HCEC 1CT (cell line): ENCODE data around the gene CAMKMT.

Source experiments
- DNase-seq: peaks from one replicate; pipeline ENCODE4 v3.0.0-alpha.2; 2017

The CAMKMT gene

DNA sequence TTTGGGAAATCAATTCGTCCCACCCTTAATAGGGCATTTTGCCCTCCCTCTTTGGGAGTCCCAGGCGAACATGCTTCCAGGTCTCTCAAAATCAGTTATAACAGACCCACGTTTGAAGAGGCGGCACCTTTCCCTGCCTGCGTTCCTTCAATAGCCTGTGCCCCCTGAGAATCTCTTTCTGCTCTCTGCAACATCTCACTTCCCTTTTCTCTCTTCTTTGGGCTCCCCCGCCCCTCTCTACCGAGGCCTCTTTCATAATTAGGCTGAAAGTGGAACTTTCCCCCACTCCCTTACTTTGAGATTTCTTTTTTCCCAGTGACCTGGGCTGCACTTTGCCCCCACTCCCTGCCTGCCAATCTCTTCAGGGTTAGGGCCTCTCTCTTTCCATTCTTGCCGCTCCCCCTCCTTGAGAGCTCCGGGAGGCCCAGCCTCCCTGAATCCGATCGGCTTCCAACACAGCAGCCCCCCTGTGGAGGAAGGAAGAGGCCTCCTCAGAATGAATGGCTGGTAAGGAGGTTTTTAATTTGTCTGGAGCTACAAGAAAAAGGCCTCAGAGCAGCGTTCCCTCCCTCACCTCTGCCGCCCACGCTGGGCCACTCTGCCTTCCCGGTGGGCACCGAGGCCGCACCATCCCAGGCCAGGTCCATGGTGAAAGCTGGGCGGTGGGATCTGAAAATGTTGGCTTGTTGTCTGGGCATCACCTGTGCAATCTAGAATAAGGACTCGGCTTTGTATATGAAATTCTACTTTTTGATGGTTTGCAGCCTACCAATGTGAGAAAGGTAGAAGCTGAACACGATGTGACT, 417.1 kb downstream of the CAMKMT start:
- no peak for DNase-seq

- no peak for DNase-seq
These were observed 418.0 kb downstream of the CAMKMT start for GRCh38 chr2:44779793-44780192.

- no peak for DNase-seq
These were observed 418.7 kb downstream of the CAMKMT start for GRCh38 chr2:44780406-44780805.

DNA sequence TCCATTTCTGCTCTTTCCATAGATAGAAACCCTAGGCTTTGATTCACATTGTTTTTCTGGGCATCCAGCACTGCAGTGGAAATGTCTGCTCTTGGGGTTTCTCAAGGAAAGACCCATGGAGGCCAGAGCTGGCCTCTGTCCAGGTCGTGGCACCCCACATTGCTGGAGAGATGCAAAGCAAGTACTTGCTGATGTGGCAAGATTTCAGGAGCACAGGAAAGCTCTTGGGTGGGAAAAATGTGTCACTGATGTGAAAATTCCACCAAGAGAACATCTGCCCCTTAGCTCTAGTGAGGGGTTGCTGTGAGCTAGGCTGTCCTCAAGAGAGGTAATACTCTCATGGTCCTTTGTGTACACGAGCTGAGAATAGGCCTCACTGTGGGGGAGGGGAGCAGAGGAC, 423.7 kb downstream of the CAMKMT start:
- no peak for DNase-seq

DNA sequence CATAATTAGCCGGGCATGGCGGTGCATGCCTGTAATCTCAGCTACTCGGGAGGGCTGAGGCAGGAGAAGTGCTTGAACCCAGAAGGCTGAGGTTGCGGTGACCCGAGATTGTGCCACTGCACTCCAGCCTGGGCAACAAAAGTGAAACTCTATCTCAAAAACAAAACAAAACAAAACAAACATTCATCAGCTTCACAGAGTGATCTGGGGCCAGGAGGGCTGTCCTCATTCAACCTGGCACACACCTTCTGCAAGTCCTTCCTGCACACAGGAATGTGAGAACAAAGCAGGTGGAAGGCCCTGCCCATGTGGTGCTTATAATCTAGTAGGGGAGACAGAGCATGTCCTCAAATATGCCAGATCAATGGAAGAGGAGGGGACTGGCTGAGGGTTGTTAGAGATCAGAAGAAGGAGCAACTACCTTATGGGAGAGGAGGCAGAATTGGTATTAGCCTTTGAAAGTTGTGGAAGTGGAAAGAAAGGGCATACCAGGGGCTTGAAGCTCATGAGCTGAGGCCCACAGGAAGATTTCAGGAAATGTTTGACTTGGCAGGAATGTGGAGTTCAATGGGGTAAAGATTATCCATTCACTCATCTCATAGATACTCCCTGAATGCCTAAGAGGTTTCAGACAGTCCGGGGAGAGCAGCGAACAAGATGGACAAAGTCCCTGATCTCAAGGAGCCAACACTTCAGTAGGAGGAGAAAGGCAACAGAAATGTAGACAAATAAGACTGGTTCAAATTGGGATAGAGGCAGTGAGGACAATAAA, 424.5 kb downstream of the CAMKMT start:
- DNase-seq = no peak

DNA sequence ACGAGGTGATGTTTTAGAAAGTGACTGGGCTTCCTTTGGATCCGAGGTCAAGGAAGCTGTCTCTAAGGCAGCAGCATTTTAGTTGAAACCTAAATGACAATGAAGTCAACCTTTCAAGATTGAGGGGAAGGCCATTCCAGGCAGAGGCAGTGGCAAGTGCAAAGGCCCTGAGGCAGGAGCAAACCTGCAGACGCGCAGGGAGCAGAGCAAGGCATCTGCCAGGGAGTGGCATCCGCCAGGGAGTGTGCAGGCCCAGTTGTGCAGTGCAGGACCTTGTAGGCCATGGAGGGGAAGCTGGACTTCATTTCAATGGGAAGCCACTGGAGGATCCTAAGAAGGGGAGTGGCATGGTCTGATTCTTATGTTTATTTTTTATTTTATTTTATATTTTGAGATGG, 425.1 kb downstream of the CAMKMT start:
- DNase-seq = no peak

- no peak for DNase-seq
These were observed 425.9 kb downstream of the CAMKMT start for GRCh38 chr2:44787663-44788062.

- DNase-seq = no peak
These were observed 427.7 kb downstream of the CAMKMT start for GRCh38 chr2:44789446-44789845.

DNA sequence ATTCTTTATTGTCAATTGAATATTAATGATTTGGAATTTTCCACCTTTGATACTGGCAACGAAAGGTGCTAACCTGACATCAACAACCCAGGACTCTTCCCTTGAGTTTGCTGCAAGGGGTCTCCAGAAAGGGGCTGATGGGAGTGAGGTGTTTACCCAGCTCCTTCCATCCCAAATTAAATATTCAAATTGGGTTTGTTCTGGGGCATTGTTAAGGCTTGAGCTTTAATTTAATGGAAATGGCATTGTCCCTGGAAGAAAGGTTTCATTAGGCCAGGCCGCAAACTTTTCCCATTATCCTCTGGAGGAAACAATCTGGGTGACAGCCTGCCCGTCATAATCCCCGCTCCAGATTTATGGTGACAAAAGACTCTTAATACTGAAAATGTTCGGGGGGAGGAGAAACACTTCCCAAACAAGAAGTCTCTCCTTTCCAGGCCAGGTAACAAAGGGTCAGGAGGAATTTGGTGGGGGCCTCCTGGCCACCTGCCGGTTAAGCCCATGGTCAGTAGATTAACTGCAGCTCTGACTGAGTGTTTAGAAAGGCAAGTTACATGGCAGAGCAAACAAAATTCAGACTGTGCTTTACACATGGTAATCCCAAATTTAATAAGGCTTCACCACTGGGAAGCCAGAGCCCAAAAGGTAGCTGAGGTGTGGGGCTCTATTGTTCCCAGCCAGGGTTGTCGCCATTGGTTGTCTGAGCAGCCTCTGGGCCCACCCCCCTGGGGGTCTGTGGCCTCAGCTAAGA, 428.4 kb downstream of the CAMKMT start:
- DNase-seq = no peak

- no peak for DNase-seq
These were observed 431.6 kb downstream of the CAMKMT start for GRCh38 chr2:44793322-44793870.

DNA sequence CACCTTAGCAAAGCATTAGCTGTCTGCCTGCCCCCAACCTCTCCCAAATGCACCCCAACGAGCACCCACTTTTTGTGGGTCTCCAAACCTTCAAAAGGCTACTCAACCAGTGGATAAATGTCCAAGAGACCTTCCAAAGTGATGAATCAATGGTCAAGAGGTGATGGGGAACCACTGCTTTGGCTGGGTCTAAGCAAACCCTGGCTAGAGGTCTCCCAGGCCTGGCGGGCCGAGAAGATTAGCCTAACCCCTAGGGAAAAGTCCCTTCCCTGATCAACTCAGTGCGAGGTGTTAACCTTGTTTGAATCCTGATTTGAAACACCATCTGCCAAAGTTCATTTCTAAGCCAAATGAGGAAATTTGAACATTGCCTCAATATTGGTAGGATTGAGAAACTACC, 435.0 kb downstream of the CAMKMT start:
- no peak for DNase-seq

GRCh38 chr2:44798139-44798659, 436.5 kb downstream of the CAMKMT start:
- DNase-seq = no peak

- DNase-seq = no peak
These were observed 437.4 kb downstream of the CAMKMT start for GRCh38 chr2:44799105-44799504.

GRCh38 chr2:44799754-44800153, 438.0 kb downstream of the CAMKMT start:
- DNase-seq = no peak

GRCh38 chr2:44801289-44801840, 439.6 kb downstream of the CAMKMT start:
- DNase-seq = no peak

DNA sequence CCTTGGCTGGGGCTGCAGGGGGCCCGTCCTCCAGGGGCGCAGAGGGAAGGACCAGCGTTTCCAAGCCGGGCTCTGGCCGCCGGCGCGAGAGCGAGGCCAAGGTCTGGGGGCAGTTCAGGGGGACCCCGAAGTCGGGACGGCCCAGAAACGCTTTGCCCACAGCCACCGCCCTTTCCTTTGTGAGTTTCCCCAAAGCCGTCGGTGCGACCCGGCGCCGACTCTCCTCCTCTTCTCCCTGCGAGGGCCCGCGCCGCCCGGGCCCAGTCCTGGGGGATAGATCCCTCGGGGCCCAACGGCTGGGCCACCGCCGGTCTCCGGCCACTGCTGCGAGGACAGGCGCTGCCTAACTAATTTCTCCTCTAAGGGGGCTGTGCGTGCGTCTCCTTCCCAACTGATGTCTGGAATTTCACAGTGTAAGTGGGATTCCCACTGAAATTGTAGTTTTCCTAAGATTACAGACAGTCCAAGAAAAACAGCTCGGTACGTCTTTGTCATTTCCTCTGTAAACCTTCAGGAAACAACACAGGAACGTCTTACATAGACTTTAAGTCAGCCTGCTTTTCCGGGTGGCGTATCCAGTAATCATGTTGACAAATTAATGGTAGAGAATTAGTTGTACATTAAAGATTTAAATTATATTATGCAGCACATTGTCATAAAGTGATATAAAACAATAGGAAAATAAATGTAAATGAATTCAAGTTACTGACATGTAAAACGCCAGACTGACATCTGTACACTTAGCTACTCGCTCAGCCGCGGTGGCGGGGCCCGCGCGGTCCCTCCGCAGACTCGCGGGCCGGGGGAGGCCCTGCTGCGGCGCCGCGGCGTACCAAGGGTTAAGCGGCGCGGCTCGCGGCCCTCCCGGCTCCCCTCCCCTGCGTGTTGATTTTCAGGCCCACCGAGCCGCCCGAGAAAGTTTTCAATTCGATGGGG, 440.4 kb downstream of the CAMKMT start:
- no peak for DNase-seq

DNA sequence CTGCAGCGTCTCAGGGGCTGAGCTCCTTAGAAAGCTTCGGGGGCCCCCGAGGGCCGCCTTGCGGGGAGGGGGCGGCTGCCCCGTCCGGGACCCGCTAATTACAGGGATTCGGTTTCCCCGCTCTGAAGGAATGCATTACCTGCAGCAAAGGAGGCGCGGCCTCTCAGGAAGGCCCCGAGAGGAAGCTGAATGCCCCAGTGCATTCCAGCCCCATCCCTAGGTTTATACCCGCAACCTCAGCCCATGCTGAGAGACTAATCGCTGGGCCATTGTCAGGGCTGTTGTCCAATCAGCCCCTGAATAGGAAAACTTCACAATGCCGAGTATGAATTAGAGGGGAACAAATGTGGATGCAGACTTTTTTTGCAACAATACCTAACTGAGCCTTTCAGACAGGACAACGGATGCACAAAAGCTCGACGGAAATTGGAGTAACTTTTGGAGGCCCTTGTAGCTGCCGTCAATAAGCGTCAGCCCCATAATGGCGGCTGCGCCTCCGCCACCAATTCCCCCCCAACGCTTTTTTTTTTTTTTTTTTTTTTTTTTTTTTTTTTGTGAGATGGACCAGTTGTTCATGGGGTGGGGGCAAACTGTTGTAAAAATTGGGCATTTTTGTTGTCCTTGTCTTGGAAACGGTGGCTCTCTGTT, 441.2 kb downstream of the CAMKMT start:
- DNase-seq = no peak

DNA sequence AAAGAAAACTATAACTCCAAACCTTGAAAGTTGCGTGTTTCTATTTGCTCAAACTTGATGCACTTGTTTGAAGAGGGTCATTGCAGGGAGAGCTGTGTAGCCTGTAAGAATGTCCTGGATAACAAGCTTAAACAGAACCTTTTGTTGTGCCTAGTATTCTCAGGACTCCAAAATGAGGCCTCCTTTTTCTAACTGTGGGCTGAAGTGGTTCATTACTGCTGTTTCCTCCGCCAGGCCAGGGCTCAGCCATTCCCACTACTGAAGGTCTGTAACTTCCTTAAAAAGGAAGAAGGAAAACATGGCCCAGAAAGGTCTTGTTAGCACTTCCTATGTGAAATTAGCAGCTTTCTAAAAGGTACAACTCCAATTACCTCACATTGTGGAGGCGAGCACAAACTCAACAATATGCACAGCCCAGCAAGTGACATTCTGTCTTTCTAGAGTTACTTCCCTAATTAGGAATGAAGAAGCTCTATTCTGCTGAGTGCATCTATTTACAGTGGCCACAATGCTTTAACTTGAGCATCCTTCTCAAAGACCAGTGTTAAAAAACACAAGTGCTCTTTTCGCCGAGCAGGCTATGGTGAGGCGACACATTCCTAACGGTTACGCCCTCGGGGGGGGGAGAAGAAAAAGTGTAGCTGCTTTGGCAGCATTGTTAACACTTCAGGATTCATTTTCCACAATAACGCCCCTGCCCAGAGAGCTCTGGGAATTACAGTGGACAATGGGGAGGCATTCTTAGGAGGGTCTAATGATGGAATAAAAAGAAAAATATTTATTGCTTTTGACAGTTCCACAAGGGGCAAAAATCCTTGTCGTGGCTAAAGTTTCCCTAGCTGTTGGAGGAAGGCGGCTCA, 442.9 kb downstream of the CAMKMT start:
- no peak for DNase-seq

DNA sequence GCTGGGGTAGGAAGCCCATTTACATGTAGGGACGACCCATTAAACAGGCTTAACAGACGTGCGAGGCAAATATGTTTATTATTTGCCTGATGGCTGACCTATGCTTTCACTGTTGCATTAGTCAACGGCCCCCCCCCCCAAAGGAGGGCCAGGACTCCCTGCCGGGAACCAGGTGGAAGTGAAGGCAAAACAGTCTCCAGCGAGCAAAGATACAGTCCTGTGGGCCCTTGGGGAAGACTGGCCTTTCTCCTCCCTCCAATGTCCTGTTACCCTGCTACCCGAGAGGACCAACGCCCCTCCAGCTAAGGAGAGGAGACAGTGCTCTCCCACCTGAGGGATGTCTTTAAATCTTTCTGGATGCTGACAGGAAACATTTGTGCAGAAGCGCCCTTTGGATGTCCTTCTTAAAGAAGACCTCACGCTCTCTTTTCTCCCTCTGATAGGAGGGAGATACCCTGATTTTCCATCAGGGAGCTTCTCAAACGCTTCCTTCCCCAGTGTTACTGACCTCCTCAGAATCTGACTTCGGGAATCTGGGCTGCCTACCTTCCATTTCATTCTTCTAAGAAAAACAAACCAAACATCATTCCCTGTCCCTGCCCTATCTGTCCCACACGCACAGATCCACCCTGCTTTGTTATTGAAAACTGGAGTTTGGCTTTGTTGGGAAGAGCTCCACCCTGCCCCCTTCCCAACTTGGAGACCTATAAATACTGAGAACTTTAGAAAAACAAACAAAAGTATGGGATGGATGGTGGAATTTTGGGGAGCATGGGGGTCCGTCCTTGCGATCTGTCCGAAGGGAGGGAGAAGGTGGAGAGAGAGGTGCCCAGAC, 443.9 kb downstream of the CAMKMT start:
- DNase-seq = no peak
